ENCODE results near the gene ANK2.
A peak's percentile ranks its signal among the peaks of the same experiment; 100 is the strongest.
"Not testable (repeated sequence)": the region's sequence is repeated elsewhere in the genome, so short reads cannot be mapped to it uniquely, and the experiment has no call there.

ANK2 gene

GRCh38 chr4:113052379-113052951, 3.0 kb downstream of the ANK2 start:
- DNase-seq, result no peak

GRCh38 chr4:113053883-113054282, 4.4 kb downstream of the ANK2 start:
- DNase-seq, result no peak

- DNase-seq, result no peak
Observed at GRCh38 chr4:113056318-113056717, 6.9 kb downstream of the ANK2 start.

- no peak for DNase-seq
Observed at GRCh38 chr4:113057891-113058290, 8.4 kb downstream of the ANK2 start.

GRCh38 chr4:113059449-113060182, 10.2 kb downstream of the ANK2 start:
- DNase-seq, result no peak

GRCh38 chr4:113060853-113061252, 11.4 kb downstream of the ANK2 start:
- no peak for DNase-seq

- DNase-seq, result peak; percentile 43
Observed at GRCh38 chr4:113064244-113064643, 14.8 kb downstream of the ANK2 start.

GRCh38 chr4:113065629-113066028, 16.2 kb downstream of the ANK2 start:
- no peak for DNase-seq

- not testable (repeated sequence) for DNase-seq
Observed at GRCh38 chr4:113068771-113069170, 19.3 kb downstream of the ANK2 start.

- no peak for DNase-seq
Observed at GRCh38 chr4:113069212-113069892, 19.9 kb downstream of the ANK2 start.

GRCh38 chr4:113070755-113071154, 21.3 kb downstream of the ANK2 start:
- DNase-seq, result no peak

GRCh38 chr4:113071274-113071673, 21.8 kb downstream of the ANK2 start:
- DNase-seq, result no peak

GRCh38 chr4:113071805-113072204, 22.4 kb downstream of the ANK2 start:
- no peak for DNase-seq

GRCh38 chr4:113073451-113074005, 24.1 kb downstream of the ANK2 start:
- DNase-seq, result no peak

- DNase-seq, result no peak
Observed at GRCh38 chr4:113077575-113077974, 28.1 kb downstream of the ANK2 start.

GRCh38 chr4:113078066-113078465, 28.6 kb downstream of the ANK2 start:
- DNase-seq, result no peak

GRCh38 chr4:113080050-113080449, 30.6 kb downstream of the ANK2 start:
- DNase-seq, result no peak

- no peak for DNase-seq
Observed at GRCh38 chr4:113080624-113081023, 31.2 kb downstream of the ANK2 start.

- no peak for DNase-seq
Observed at GRCh38 chr4:113083346-113083745, 33.9 kb downstream of the ANK2 start.

- DNase-seq, result no peak
Observed at GRCh38 chr4:113086172-113086695, 36.8 kb downstream of the ANK2 start.

- no peak for DNase-seq
Observed at GRCh38 chr4:113088050-113088449, 38.6 kb downstream of the ANK2 start.

- no peak for DNase-seq
Observed at GRCh38 chr4:113090954-113091353, 41.5 kb downstream of the ANK2 start.

- no peak for DNase-seq
Observed at GRCh38 chr4:113094331-113094730, 44.9 kb downstream of the ANK2 start.

- DNase-seq, result no peak
Observed at GRCh38 chr4:113094802-113095201, 45.3 kb downstream of the ANK2 start.
